Stomach (tissue), 9 donors: ENCODE measurements around the gene MMS22L. TPM values are rescaled to one million over a fixed set of nuclear protein-coding genes. Genes with fewer than 3 reads are reported as not detected.

ENCODE experiments used
- DNase-seq, 2 donors: peaks; one replicate each; pipeline versions ENCODE4 v3.0.0 to v3.0.0-alpha.2; 2013 to 2019
- H3K27ac ChIP-seq, 5 donors: fragments of 200-600 bp in 4 of 5; sonication (generic) in 4 of 5; one replicate each; pipeline ENCODE4 v1.5.1; 2013 to 2019; ENCODE audit warnings: mild to moderate bottlenecking in 1 of 5, moderate library complexity in 1 of 5
- H3K27me3 ChIP-seq, 3 donors: fragments of 200-600 bp; sonication (generic); one replicate each; pipeline ENCODE4 v1.5.1; 2017 to 2019; ENCODE audit warnings: mixed run types in 1 of 3
- H3K36me3 ChIP-seq, 4 donors: fragments of 200-600 bp; sonication (generic); 1 replicate in 3 of 4; 2 replicates in 1 of 4; pipeline ENCODE4 v1.5.1; 2016 to 2019
- H3K4me1 ChIP-seq, 4 donors: fragments of 200-600 bp; sonication (generic); one replicate each; pipeline ENCODE4 v1.5.1; 2016 to 2019
- H3K4me3 ChIP-seq, 4 donors: fragments of 200-600 bp; sonication (generic) in 3 of 4; one replicate each; pipeline ENCODE4 v1.5.1; 2016 to 2019; ENCODE audit warnings: mild to moderate bottlenecking in 1 of 4
- H3K9me3 ChIP-seq, 4 donors: fragments of 200-600 bp; sonication (generic); one replicate each; pipeline ENCODE4 v1.5.1; 2016 to 2019
- EP300 ChIP-seq: sonication (generic); formaldehyde crosslinking; IDR thresholded peaks from one replicate; pipeline ENCODE4 v1.6.1; 2017; ENCODE audit warnings: antibody characterized with exemption
- POLR2A ChIP-seq, 4 donors: fragments of 450-650 bp; IDR thresholded peaks; one replicate each; pipeline ENCODE4 v1.6.1; 2016; ENCODE audit warnings: antibody characterized with exemption in 4 of 4, control low read depth in 2 of 4, mild to moderate bottlenecking in 1 of 4, moderate library complexity in 1 of 4
- POLR2AphosphoS5 ChIP-seq, 3 donors: sonication (generic); formaldehyde crosslinking; IDR thresholded peaks; one replicate each; pipeline ENCODE4 v1.6.1; 2016; ENCODE audit warnings: antibody characterized with exemption in 3 of 3
- WGBS, 5 donors: extraction: QIAGEN DNeasy Blood & Tissue Kit in 3 of 5; methylation state at CpG; one replicate each; pipeline versions ENCODE4 v1.1.5 to v1.1.7; 2013 to 2018; 5-methylcytosine and 5-hydroxymethylcytosine counted together
- intact Hi-C: fragments of 100-400 bp; cut with DNase I; formaldehyde crosslinking; loops from one replicate; pipeline ENCODE4 v1.15.1; 2023; ENCODE audit warnings: low total_unique reads
- polyA plus RNA-seq, 3 donors: library from polyadenylated mRNA; stranded (reverse); fragments of 200-250 nt; gene quantifications; one replicate each; pipeline ENCODE4 v1.2.3, GENCODE V29; 2013
- total RNA-seq, 5 donors: library from RNA; depleted of rRNA; stranded (reverse); fragments of >200 nt; gene quantifications; one replicate each; pipeline versions ENCODE4 v1.1.0 to v1.2.3, GENCODE V29; 2014 to 2016
- TF ChIP-seq, protein P1 (sequence below), 7 experiments: fragments of 450-650 bp in 4 of 7; fragments of 200-600 bp in 3 of 7; sonication (generic) in 3 of 7; IDR thresholded peaks; one replicate each; pipeline ENCODE4 v1.5.1; 2016 to 2019; ENCODE audit warnings: antibody characterized with exemption in 7 of 7, control low read depth in 2 of 7, mild to moderate bottlenecking in 1 of 7
- donor health status: healthy with polysubstance abuse.
- donor health status: Bipolar disorder and iron deficiency.
- donor health status: healthy.

The MMS22L gene
- total and polyA plus RNA-seq, 8 donors = 0.81 to 27.7 (median 3.6) TPM

DNA sequence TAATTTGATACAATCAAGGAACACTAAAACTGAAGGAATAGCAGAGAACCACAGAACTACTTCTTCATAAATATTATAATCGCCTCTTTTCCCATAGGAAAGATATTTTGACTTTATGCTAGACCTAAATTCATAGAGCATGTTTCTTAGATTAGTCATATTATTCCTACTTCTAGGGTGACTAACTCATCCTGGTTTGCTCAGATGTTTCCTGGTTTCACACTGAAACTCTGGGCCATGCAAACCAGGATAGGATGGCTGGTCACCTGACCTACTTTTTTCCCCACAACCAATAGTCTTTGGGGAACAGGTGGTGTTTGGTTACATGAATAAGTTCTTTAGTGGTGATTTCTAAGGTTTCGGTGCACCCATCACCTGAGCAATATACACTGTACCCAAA is 42.8 kb downstream of the MMS22L start:
- no peak overlapping the region for H3K4me3 ChIP-seq
- no peaks in the 10 kb centered on the region for H3K4me1 ChIP-seq
- H3K27ac ChIP-seq = no peak overlapping the region
- no peaks in the 10 kb centered on the region for H3K9me3 ChIP-seq
- peaks cover 5 to 18% (median 16%) of the 10 kb centered on the region in 4 donors for H3K36me3 ChIP-seq
- H3K27me3 ChIP-seq = no peaks in the 10 kb centered on the region
- no peak for TF ChIP-seq EP300
- TF ChIP-seq, protein P1, sequence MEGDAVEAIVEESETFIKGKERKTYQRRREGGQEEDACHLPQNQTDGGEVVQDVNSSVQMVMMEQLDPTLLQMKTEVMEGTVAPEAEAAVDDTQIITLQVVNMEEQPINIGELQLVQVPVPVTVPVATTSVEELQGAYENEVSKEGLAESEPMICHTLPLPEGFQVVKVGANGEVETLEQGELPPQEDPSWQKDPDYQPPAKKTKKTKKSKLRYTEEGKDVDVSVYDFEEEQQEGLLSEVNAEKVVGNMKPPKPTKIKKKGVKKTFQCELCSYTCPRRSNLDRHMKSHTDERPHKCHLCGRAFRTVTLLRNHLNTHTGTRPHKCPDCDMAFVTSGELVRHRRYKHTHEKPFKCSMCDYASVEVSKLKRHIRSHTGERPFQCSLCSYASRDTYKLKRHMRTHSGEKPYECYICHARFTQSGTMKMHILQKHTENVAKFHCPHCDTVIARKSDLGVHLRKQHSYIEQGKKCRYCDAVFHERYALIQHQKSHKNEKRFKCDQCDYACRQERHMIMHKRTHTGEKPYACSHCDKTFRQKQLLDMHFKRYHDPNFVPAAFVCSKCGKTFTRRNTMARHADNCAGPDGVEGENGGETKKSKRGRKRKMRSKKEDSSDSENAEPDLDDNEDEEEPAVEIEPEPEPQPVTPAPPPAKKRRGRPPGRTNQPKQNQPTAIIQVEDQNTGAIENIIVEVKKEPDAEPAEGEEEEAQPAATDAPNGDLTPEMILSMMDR (IDR thresholded peaks at IDR 0.05) = no peak
- TF ChIP-seq POLR2AphosphoS5 (IDR thresholded peaks at IDR 0.05) = no peak
- 93 to 98% (median 97%) methylated on average over 2 of the region's 2 CpGs for WGBS, 5 donors
- DNase-seq = no peak
- intact Hi-C loops = no loop called here

DNA sequence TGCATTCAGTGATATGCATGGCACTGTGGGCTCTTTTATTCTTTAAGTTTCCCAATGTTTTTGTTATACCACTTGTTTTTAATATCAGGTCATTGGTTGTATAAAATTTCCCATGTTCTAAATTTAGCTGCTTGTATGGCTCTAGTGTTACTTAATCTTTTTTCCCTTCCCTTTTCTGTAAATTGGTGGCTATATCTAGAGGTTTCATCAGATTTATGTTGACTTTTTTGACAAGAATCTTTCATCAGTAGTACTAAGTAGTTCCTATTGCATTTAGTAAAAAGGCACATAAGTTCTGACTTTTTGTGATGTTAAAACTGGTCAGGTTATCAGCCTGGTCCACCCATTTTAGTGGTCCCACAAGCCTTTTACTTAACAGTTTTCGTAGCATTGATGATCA is 51.1 kb downstream of the MMS22L start:
- 90 to 100% (median 100%) methylated on average over 1 of the region's 1 CpG for WGBS, 5 donors

DNA sequence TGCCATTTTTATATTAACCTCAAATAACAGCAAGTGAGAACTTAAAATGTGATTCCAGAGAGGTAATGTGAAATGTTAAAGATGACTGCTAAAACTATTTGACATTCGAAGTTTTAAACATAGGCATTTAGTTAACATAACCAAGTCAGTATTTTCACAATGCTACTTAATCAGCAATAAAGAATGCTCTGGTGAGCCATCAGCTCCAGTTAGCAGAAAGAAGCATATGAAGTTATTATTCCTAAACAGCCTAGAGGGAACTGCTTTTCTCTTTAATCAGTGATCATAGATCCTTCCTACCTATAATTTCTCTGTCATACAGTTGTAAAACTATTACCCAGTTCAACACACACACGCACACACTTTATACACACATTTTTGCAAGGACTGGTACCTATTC is 60.1 kb downstream of the MMS22L start:
- DNase-seq = no peak
- no peaks in the 10 kb centered on the region for H3K4me1 ChIP-seq
- H3K9me3 ChIP-seq = no peaks in the 10 kb centered on the region
- intact Hi-C loops = no loop called here
- TF ChIP-seq POLR2A (IDR thresholded peaks at IDR 0.05) = no peak
- TF ChIP-seq POLR2AphosphoS5 (IDR thresholded peaks at IDR 0.05) = no peak
- no peak for TF ChIP-seq EP300
- TF ChIP-seq, protein P1 (IDR thresholded peaks at IDR 0.05) = no peak
- 85 to 95% (median 93%) methylated on average over 2 of the region's 2 CpGs for WGBS, 5 donors
- no peak overlapping the region for H3K27ac ChIP-seq
- peaks cover 0 to 7% (median 5%) of the 10 kb centered on the region in 4 donors for H3K36me3 ChIP-seq
- H3K4me3 ChIP-seq = no peak overlapping the region
- H3K27me3 ChIP-seq = no peaks in the 10 kb centered on the region

More for the DNA sequence above, 51.1 kb downstream of the MMS22L start:
- Histone ChIP-seq H3K4me1 (no peaks in the 10 kb centered on the region), H3K36me3 (peaks cover 0 to 22% (median 6%) of the 10 kb centered on the region in 4 donors), H3K4me3 (no peak overlapping the region), H3K27me3 (no peaks in the 10 kb centered on the region), H3K27ac (no peak overlapping the region), H3K9me3 (no peaks in the 10 kb centered on the region)
- no peak for DNase-seq
- TF ChIP-seq EP300 (no peak), POLR2AphosphoS5 (IDR thresholded peaks at IDR 0.05) (no peak), POLR2A (IDR thresholded peaks at IDR 0.05) (no peak)
- TF ChIP-seq, protein P1 (IDR thresholded peaks at IDR 0.05) = no peak
- intact Hi-C loops = no loop called here

DNA sequence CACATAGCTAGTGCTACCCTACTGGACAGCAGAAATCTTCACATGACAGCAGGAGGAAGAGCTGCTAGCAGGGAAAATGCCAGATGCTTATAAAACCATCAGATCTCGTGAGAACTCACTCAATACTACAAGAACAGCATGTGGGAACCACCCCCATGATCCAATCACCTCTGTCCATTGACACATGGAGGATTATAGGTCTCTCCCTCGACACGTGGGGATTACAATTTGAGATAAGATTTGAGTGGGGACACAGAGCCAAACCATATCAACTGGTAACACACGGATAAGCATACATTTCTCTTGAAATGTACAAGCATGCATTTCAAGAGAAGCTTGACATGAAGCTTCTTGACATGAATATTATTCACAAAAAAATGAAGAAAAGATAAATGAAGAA is 64.1 kb downstream of the MMS22L start:
- no peaks in the 10 kb centered on the region for H3K9me3 ChIP-seq
- intact Hi-C loops = no loop called here
- WGBS, 5 donors = 79 to 92% (median 81%) methylated on average over 4 of the region's 4 CpGs
- H3K27ac ChIP-seq = no peak overlapping the region
- H3K4me1 ChIP-seq = peaks cover 0 to 8% (median 0%) of the 10 kb centered on the region in 4 donors
- H3K27me3 ChIP-seq = no peaks in the 10 kb centered on the region
- no peak overlapping the region for H3K4me3 ChIP-seq
- TF ChIP-seq POLR2AphosphoS5 (IDR thresholded peaks at IDR 0.05) (no peak), POLR2A (IDR thresholded peaks at IDR 0.05) (no peak), EP300 (no peak)
- TF ChIP-seq, protein P1 (IDR thresholded peaks at IDR 0.05) = no peak
- H3K36me3 ChIP-seq = no peaks in the 10 kb centered on the region
- no peak for DNase-seq
